SK-N-SH treated with all-trans-retinoic acid at 6 μM for 48 hours (cell line): ENCODE measurements around the gene KIAA0825.
A peak's percentile ranks its signal among the peaks of the same experiment; 100 is the strongest.

Experiments used
- ATAC-seq: fragments of 200-7000 bp; cut with Tn5 transposase; 3 replicates; pipeline ENCODE4 v1.9.1; 2020; ENCODE audit warnings: mild to moderate bottlenecking, moderate library complexity
- ARNTL ChIP-seq: fragments of 450-650 bp; formaldehyde crosslinking; IDR thresholded peaks from 2 replicates; pipeline ENCODE4 v1.5.0; 2020; ENCODE audit warnings: low read depth, mild to moderate bottlenecking, moderate library complexity, borderline replicate concordance
- BACH2 ChIP-seq: fragments of 250-450 bp; sonication (Bioruptor Pico); IDR thresholded peaks from 2 replicates; pipeline ENCODE4 v1.9.0; 2021; ENCODE audit warnings: mild to moderate bottlenecking, borderline replicate concordance
- CREB5 ChIP-seq: fragments of 250-450 bp; sonication (Bioruptor Pico); IDR thresholded peaks from 2 replicates; pipeline ENCODE4 v1.5.1; 2020; ENCODE audit warnings: low read depth, mild to moderate bottlenecking, moderate library complexity
- CSDC2 ChIP-seq: fragments of 250-450 bp; sonication (Bioruptor Pico); IDR thresholded peaks from 2 replicates; pipeline ENCODE4 v1.5.0; 2020; ENCODE audit warnings: mild to moderate bottlenecking, moderate library complexity
- ESRRG ChIP-seq: fragments of 250-450 bp; sonication (Bioruptor Pico); IDR thresholded peaks from 2 replicates; pipeline ENCODE4 v1.6.1; 2021; ENCODE audit warnings: mild to moderate bottlenecking
- GLIS3 ChIP-seq: fragments of 250-450 bp; sonication (Bioruptor Pico); IDR thresholded peaks from 2 replicates; pipeline ENCODE4 v1.5.0; 2020; ENCODE audit warnings: mild to moderate bottlenecking, moderate library complexity
- ISL1 ChIP-seq: fragments of 250-450 bp; sonication (Bioruptor Pico); IDR thresholded peaks from 2 replicates; pipeline ENCODE4 v2.1.2; 2022; ENCODE audit warnings: mild to moderate bottlenecking, moderate library complexity
- OSR1 ChIP-seq: fragments of 250-450 bp; sonication (Bioruptor Pico); IDR thresholded peaks from 2 replicates; pipeline ENCODE4 v1.8.0; 2022; ENCODE audit warnings: moderate library complexity, mild to moderate bottlenecking, inconsistent platforms
- PATZ1 ChIP-seq: fragments of 250-450 bp; sonication (Bioruptor Pico); IDR thresholded peaks from 2 replicates; pipeline ENCODE4 v1.8.0; 2020; ENCODE audit warnings: mild to moderate bottlenecking, moderate library complexity, borderline replicate concordance
- RARB ChIP-seq: fragments of 250-450 bp; sonication (Bioruptor Pico); IDR thresholded peaks from 2 replicates; pipeline ENCODE4 v1.8.0; 2021; ENCODE audit warnings: mild to moderate bottlenecking, moderate library complexity
- SNAI2 ChIP-seq: fragments of 250-450 bp; sonication (Bioruptor Pico); IDR thresholded peaks from 2 replicates; pipeline ENCODE4 v1.5.0; 2020; ENCODE audit warnings: mild to moderate bottlenecking, moderate library complexity
- TCF4 ChIP-seq: fragments of 250-450 bp; sonication (Bioruptor Pico); IDR thresholded peaks from 2 replicates; pipeline ENCODE4 v1.8.0; 2021; ENCODE audit warnings: mild to moderate bottlenecking, moderate library complexity, borderline replicate concordance
- TOX ChIP-seq: fragments of 250-450 bp; sonication (Bioruptor Pico); IDR thresholded peaks from 2 replicates; pipeline ENCODE4 v1.8.0; 2021; ENCODE audit warnings: mild to moderate bottlenecking, moderate library complexity, borderline replicate concordance
- ZFP3 ChIP-seq: fragments of 250-450 bp; sonication (Bioruptor Pico); IDR thresholded peaks from 2 replicates; pipeline ENCODE4 v1.5.0; 2020; ENCODE audit warnings: mild to moderate bottlenecking, moderate library complexity
- ZNF565 ChIP-seq: fragments of 450-650 bp; formaldehyde crosslinking; conservative IDR thresholded peaks from 2 replicates; pipeline ENCODE4 v1.5.0; 2020; ENCODE audit warnings: low read depth, mild to moderate bottlenecking, moderate library complexity
- ZNF70 ChIP-seq: fragments of 450-650 bp; formaldehyde crosslinking; IDR thresholded peaks from 2 replicates; pipeline ENCODE4 v1.5.0; 2020; ENCODE audit warnings: mild to moderate bottlenecking, moderate library complexity
- ZNF8 ChIP-seq: fragments of 450-650 bp; formaldehyde crosslinking; IDR thresholded peaks from 2 replicates; pipeline ENCODE4 v1.5.0; 2020; ENCODE audit warnings: mild to moderate bottlenecking, moderate library complexity
- TF ChIP-seq, protein P1 (sequence below): fragments of 250-450 bp; sonication (Bioruptor Pico); IDR thresholded peaks from 2 replicates; pipeline ENCODE4 v1.8.0; 2021; ENCODE audit warnings: low read depth, mild to moderate bottlenecking, moderate library complexity, borderline replicate concordance
- TF ChIP-seq, protein P2 (sequence below): fragments of 250-450 bp; sonication (Bioruptor Pico); IDR thresholded peaks from 2 replicates; pipeline ENCODE4 v1.5.0; 2020; ENCODE audit warnings: mild to moderate bottlenecking, moderate library complexity

KIAA0825 gene

GRCh38 chr5:94516148-94516547 is 102.3 kb downstream of the KIAA0825 start:
- TF ChIP-seq CREB5 (CRISPR knock-in tag) = no peak
- no peak for TF ChIP-seq PATZ1 (CRISPR knock-in tag)
- TF ChIP-seq GLIS3 = no peak
- no peak for ATAC-seq

GRCh38 chr5:94508461-94509148 is 109.8 kb downstream of the KIAA0825 start:
- TF ChIP-seq ZNF565 (CRISPR knock-in tag) (no peak), ZNF8 (CRISPR knock-in tag) (no peak), OSR1 (CRISPR knock-in tag) (no peak), RARB (no peak), GLIS3 (no peak; the same call in 1 of the 2 replicates), CSDC2 (CRISPR knock-in tag) (no peak), SNAI2 (0 out of 2 replicates have a peak, but pooled peaks have one; percentile 19), TOX (CRISPR knock-in tag) (no peak), BACH2 (CRISPR knock-in tag) (no peak; the same call in 1 of the 2 replicates), ISL1 (CRISPR knock-in tag) (peak; percentile 18; the same call in 1 of the 2 replicates), TCF4 (CRISPR knock-in tag) (peak; percentile 96), ARNTL (CRISPR knock-in tag) (0 out of 2 replicates have a peak, but pooled peaks have one; percentile 3)
- TF ChIP-seq, protein P1, sequence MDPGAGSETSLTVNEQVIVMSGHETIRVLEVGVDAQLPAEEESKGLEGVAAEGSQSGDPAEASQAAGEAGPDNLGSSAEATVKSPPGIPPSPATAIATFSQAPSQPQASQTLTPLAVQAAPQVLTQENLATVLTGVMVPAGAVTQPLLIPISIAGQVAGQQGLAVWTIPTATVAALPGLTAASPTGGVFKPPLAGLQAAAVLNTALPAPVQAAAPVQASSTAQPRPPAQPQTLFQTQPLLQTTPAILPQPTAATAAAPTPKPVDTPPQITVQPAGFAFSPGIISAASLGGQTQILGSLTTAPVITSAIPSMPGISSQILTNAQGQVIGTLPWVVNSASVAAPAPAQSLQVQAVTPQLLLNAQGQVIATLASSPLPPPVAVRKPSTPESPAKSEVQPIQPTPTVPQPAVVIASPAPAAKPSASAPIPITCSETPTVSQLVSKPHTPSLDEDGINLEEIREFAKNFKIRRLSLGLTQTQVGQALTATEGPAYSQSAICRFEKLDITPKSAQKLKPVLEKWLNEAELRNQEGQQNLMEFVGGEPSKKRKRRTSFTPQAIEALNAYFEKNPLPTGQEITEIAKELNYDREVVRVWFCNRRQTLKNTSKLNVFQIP (CRISPR knock-in tag) = no peak
- TF ChIP-seq, protein P2, sequence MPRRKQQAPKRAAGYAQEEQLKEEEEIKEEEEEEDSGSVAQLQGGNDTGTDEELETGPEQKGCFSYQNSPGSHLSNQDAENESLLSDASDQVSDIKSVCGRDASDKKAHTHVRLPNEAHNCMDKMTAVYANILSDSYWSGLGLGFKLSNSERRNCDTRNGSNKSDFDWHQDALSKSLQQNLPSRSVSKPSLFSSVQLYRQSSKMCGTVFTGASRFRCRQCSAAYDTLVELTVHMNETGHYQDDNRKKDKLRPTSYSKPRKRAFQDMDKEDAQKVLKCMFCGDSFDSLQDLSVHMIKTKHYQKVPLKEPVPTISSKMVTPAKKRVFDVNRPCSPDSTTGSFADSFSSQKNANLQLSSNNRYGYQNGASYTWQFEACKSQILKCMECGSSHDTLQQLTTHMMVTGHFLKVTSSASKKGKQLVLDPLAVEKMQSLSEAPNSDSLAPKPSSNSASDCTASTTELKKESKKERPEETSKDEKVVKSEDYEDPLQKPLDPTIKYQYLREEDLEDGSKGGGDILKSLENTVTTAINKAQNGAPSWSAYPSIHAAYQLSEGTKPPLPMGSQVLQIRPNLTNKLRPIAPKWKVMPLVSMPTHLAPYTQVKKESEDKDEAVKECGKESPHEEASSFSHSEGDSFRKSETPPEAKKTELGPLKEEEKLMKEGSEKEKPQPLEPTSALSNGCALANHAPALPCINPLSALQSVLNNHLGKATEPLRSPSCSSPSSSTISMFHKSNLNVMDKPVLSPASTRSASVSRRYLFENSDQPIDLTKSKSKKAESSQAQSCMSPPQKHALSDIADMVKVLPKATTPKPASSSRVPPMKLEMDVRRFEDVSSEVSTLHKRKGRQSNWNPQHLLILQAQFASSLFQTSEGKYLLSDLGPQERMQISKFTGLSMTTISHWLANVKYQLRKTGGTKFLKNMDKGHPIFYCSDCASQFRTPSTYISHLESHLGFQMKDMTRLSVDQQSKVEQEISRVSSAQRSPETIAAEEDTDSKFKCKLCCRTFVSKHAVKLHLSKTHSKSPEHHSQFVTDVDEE (CRISPR knock-in tag) = peak; percentile 97
- peak; percentile 89 for ATAC-seq

DNA sequence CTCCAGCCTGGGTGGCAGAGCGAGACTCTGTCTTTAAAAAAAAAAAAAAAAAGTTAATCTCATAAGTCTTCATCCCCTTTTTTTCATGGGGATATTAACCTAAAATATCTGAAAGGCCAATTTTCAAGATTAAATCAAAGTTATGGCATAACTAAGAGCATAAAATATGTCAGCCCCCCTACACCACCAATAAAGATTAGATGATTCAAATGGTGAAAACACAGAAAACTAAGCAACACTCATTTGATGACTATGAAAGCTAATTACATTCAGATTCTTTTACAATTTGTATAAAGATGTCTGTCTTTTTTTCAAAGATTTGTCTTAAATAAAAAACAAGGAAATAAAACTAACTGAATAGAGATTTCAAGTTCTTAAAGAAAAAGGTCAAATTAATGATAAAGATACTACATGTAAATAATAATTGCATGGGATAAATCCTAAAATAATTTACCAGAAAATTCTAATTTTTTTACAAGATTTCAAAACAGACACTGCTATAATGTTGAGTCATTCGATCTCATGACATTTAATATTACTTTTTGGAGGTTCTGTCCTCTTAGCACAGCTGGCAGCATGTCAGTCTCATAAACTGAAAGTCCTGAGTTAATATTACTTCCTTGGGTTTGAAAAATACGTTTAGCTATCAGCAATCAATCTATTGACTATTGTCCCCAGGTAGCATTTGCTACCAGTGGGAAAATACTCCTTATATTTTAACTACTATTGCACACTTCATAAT is 112.9 kb downstream of the KIAA0825 start:
- no peak for TF ChIP-seq ZNF565 (CRISPR knock-in tag)
- TF ChIP-seq ESRRG (CRISPR knock-in tag) = no peak
- no peak for TF ChIP-seq ZFP3 (CRISPR knock-in tag)
- no peak for TF ChIP-seq CSDC2 (CRISPR knock-in tag)
- TF ChIP-seq, protein P1 (CRISPR knock-in tag) = no peak
- no peak for TF ChIP-seq TOX (CRISPR knock-in tag)
- TF ChIP-seq GLIS3 = no peak
- TF ChIP-seq ZNF8 (CRISPR knock-in tag) = no peak
- TF ChIP-seq ZNF70 (CRISPR knock-in tag) = no peak
- no peak for TF ChIP-seq ARNTL (CRISPR knock-in tag)
- TF ChIP-seq CREB5 (CRISPR knock-in tag) = no peak
- TF ChIP-seq PATZ1 (CRISPR knock-in tag) = no peak
- no peak for TF ChIP-seq RARB
- no peak for ATAC-seq
